Measurements from ENCODE around the gene CHMP4B. TPM values are rescaled to one million over a fixed set of nuclear protein-coding genes. Genes with fewer than 3 reads are reported as not detected.

CHMP4B gene
- polyA plus RNA-seq, 1 experiment = 65.3 TPM

- no peaks in the 10 kb centered on the region for H3K36me3 ChIP-seq (ENCODE audit: control insufficient read depth, insufficient read depth, low read length)
- CTCF ChIA-PET = no interaction called here
- no peak for TF ChIP-seq CTCF (IDR thresholded peaks at IDR 0.05; ENCODE audit: insufficient read depth, low read depth, low read length)
- H3K4me3 ChIP-seq (ENCODE audit: low read depth, low read length) = no peak overlapping the region
- H3K27me3 ChIP-seq (ENCODE audit: control insufficient read depth, insufficient read depth, low read length) = no peaks in the 10 kb centered on the region
- no peak for DNase-seq (ENCODE audit: low read depth)
- POLR2A ChIA-PET = no interaction called here
These were observed 31.2 kb downstream of the CHMP4B start for GRCh38 chr20:33842346-33842745.

- POLR2A ChIA-PET = no interaction called here
- H3K27me3 ChIP-seq (ENCODE audit: control insufficient read depth, insufficient read depth, low read length) = no peaks in the 10 kb centered on the region
- no peak for DNase-seq (ENCODE audit: low read depth)
- no peak overlapping the region for H3K4me3 ChIP-seq (ENCODE audit: low read depth, low read length)
- CTCF ChIA-PET = no interaction called here
- no peak for TF ChIP-seq CTCF (IDR thresholded peaks at IDR 0.05; ENCODE audit: insufficient read depth, low read depth, low read length)
- H3K36me3 ChIP-seq (ENCODE audit: control insufficient read depth, insufficient read depth, low read length) = no peaks in the 10 kb centered on the region
These were observed 31.9 kb downstream of the CHMP4B start for GRCh38 chr20:33843050-33843449.

- ChIA-PET CTCF (no interaction called here), POLR2A (no interaction called here)
- no peak for TF ChIP-seq CTCF (IDR thresholded peaks at IDR 0.05; ENCODE audit: insufficient read depth, low read depth, low read length)
- DNase-seq (ENCODE audit: low read depth) = no peak
- H3K4me3 ChIP-seq (ENCODE audit: low read depth, low read length) = no peak overlapping the region
- H3K27me3 ChIP-seq (ENCODE audit: control insufficient read depth, insufficient read depth, low read length) = no peaks in the 10 kb centered on the region
- 0 out of 2 replicates have a peak, but pooled peaks cover 2% of the 10 kb centered on the region for H3K36me3 ChIP-seq (ENCODE audit: control insufficient read depth, insufficient read depth, low read length)
These were observed 32.7 kb downstream of the CHMP4B start for GRCh38 chr20:33843854-33844253.

GRCh38 chr20:33846291-33846935, 35.3 kb downstream of the CHMP4B start:
- Histone ChIP-seq H3K27me3 (ENCODE audit: control insufficient read depth, insufficient read depth, low read length) (no peaks in the 10 kb centered on the region), H3K36me3 (ENCODE audit: control insufficient read depth, insufficient read depth, low read length) (peaks cover 8% of the 10 kb centered on the region; the same call in 1 of the 2 replicates), H3K4me3 (ENCODE audit: low read depth, low read length) (no peak overlapping the region)
- ChIA-PET CTCF (interaction anchor here (1.0 kb wide), 1 partner anchor 13 kb away, joined by 6 read pairs; no protein-coding TSS in a partner anchor), POLR2A (no interaction called here)
- TF ChIP-seq CTCF (IDR thresholded peaks at IDR 0.05; ENCODE audit: insufficient read depth, low read depth, low read length) = no peak
- DNase-seq (ENCODE audit: low read depth) = no peak

GRCh38 chr20:33847006-33847405, 35.9 kb downstream of the CHMP4B start:
- ChIA-PET CTCF (interaction anchor here (1.0 kb wide), 1 partner anchor 12 kb away, joined by 6 read pairs; no protein-coding TSS in a partner anchor), POLR2A (no interaction called here)
- no peak for TF ChIP-seq CTCF (IDR thresholded peaks at IDR 0.05; ENCODE audit: insufficient read depth, low read depth, low read length)
- H3K4me3 ChIP-seq (ENCODE audit: low read depth, low read length) = no peak overlapping the region
- no peaks in the 10 kb centered on the region for H3K27me3 ChIP-seq (ENCODE audit: control insufficient read depth, insufficient read depth, low read length)
- peaks cover 12% of the 10 kb centered on the region for H3K36me3 ChIP-seq (ENCODE audit: control insufficient read depth, insufficient read depth, low read length)
- no peak for DNase-seq (ENCODE audit: low read depth)

Data from BJ (cell line).